Activated CD4-positive, alpha-beta T cell treated with anti-CD3 and anti-CD28 coated beads, Interleukin-2, amount 50 U/mL, for 4 hours (primary cell): ENCODE measurements around the gene ETHE1.

Source experiments
- DNase-seq, 2 experiments: peaks; one replicate each; pipeline ENCODE4 v3.0.0-alpha.2; 2020

The ETHE1 gene, protein sequence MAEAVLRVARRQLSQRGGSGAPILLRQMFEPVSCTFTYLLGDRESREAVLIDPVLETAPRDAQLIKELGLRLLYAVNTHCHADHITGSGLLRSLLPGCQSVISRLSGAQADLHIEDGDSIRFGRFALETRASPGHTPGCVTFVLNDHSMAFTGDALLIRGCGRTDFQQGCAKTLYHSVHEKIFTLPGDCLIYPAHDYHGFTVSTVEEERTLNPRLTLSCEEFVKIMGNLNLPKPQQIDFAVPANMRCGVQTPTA

DNA sequence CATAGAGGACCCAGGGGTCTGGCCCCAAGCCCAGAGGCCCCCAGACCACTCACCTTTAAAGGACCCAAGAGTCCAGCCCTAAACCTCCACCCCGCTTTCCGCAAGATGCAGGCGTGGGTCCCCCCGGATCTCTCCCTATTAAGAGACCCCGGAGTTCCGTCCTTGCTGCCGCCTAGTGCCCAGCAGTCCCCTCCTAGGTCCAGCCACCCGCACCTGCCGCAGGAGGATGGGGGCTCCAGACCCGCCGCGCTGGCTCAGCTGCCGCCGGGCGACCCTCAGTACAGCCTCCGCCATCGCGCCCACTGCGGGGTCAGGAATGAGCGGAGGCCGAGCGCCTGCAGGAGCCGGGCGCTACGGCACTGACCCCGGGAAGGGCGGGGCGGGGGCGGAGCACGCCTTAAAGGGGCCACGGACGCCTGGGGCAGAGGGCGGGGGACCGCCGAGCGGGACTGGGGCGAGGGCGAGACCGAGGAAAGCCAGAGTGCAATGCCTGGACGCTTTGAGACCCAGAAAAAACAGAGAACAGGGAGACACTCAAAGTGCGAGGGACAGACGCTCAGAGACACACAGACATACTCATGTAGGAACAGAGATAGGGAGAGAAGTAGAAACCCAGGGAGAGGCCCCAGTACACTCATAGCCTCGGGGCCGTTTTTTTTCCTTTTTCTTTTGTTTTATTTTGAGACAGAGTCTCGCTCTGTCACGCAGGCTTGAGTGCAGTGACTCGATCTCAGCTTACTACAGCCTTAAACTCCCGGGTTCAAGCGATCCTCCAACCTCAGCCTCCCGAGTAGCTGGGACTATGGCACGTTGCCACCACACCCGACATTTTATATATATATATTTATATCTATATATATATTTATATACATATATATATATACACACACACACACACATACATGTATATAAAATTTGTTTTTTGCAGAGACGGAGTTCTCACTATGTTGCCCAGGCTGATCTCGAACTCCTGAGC is at the start of gene ETHE1:
Gene ETHE1 (minus strand): TSS at position 318 of the 976 bp plus-strand sequence. CDS start 24 bp downstream, at position 294.
- peak; percentile 50 to 54 for DNase-seq

- no peak for DNase-seq
Observed at GRCh38 chr19:43575955-43576878, 49.2 kb upstream of the ETHE1 start.

DNA sequence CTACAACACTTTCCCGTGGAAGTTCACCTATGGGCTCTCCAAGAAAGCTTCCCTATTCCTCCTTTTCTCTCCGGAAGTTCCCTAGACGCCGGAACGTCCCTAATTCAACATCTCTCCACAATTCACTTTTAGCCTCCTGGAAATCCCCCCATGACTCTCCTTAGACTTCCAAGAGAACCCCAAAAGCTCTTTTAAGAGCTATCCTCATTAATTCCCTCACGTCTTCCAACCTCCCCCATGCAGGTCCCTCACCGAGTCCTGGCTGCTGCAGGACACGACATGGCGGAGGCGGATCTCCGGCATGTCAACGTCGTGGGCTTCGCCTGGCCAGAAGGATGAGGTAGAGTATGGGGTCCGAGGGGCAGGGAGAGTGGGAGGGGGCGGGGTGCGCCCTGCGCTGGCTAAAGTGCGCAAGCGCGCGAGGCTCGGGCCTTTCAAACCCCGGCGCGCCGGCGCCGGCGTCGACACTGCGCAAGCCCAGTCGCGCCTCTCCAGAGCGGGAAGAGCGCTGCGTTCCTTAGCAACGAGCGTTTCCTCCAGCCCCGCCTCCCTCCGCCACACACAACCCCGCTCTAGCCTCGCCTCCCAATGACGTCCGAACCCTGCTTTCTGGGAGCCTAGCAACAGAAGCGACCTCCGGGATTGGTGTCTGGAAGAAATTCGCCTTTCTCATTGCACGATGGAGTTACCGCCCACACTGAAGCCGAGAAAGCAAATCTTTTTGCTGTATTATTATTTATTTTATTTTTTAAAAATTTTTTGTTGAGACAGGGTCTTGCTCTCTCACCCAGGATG is 48.4 kb upstream of the ETHE1 start, which contains the start of the genes PINLYP and XRCC1:
Gene PINLYP (plus strand): TSS at position 646 of the 795 bp plus-strand sequence. CDS start 1,391 bp downstream, outside the sequence.
Gene XRCC1 (minus strand): TSS at position 372 of the 795 bp plus-strand sequence. CDS start 69 bp downstream, at position 303.
- DNase-seq = peak; percentile 94

- no peak for DNase-seq
Observed at GRCh38 chr19:43574424-43575155, 47.6 kb upstream of the ETHE1 start.

- DNase-seq = no peak
Observed at GRCh38 chr19:43572171-43572588, 45.2 kb upstream of the ETHE1 start.

DNA sequence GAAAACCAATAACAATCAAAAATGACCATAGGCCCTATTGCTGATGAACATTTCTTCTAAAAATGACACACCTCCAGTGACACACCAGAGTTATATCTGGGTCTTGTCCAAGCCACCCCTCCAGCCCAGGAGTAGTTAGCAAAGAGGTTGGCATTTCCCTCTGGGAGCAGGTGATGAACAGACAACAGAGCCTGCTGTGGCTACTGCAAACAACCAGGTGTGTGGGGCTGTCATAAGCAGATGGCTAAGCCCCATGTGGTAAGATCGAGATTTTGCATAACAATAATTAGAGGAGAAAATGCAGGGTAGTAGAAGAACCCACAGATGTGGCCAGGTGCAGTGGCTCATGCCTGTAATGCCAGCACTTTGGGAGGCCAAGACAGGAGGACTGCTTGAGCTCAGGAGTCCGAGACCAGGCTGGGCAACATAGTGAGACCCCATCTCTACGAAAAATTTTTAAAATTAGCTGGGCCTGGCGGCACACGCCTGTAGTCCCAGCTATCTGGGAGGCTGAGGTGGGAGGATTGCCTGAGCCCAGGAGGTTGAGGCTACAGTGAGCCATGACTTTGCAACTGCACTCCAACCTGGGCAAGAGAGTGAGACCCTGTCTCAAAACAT is 43.3 kb upstream of the ETHE1 start:
- no peak for DNase-seq

GRCh38 chr19:43569657-43570056 is 42.7 kb upstream of the ETHE1 start:
- no peak for DNase-seq

- no peak for DNase-seq
Observed at GRCh38 chr19:43564800-43565199, 37.8 kb upstream of the ETHE1 start.

DNA sequence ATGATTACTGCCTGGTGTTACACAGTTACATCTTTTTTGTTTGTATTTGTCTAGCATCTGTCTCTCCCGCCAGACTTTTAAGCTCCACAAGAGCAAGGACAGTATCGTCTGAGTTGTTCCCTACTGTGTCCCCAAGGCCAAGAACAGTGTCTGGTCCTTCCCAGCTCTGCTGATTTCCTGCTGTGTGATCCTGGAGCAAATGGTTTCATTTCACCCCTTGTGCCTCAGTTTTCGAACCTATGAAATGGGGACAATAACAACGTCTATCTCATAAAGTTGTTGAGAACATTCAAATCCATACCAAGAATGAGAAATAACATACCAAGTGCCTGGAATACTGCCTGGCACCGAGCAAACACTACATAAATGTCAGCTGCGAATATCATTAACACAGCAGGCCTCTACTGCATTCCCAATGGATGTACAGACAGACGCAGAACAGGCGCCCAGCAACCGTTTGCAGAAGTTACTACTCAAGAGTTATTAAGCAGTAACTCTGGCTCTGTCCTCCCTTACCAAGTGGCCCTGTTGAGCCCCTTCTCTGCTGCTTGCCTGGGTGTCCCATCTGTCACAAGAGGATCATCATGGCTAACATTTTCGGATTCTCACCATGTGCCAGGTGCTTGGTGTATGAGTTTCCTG is 36.9 kb upstream of the ETHE1 start:
- DNase-seq = no peak

DNA sequence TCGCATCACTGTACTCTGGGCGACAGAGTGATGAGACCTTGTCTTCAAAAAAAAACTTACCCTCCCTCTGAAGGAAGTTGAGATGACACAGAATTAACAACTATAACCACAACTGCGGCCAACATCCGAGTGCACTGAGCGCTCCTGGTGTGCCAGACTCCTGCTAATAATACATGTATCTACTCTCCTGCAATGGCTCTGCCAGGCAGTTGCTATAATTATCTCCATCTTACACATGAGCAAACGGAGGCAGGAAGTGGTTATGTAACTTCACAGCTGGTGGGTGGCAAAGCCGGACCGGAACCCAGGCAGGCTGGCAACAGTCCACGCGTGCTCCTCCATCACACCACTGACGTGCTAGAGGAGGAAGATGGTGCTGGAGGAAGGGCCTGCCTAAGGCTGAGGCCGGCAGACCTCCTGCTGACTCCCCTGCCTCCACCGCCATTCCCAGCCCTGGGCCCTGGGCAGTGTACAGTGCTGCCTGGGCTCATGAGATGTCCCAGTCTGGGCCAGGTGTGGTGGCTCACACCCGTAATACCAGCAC is 35.8 kb upstream of the ETHE1 start:
- DNase-seq = peak; percentile 56 to 64

GRCh38 chr19:43562226-43562697 is 35.3 kb upstream of the ETHE1 start:
- no peak for DNase-seq

GRCh38 chr19:43561139-43561970 is 34.4 kb upstream of the ETHE1 start:
- DNase-seq = no peak

- DNase-seq = peak in 1 of 2 experiments; percentile 7
Observed at GRCh38 chr19:43560687-43561086, 33.7 kb upstream of the ETHE1 start.

DNA sequence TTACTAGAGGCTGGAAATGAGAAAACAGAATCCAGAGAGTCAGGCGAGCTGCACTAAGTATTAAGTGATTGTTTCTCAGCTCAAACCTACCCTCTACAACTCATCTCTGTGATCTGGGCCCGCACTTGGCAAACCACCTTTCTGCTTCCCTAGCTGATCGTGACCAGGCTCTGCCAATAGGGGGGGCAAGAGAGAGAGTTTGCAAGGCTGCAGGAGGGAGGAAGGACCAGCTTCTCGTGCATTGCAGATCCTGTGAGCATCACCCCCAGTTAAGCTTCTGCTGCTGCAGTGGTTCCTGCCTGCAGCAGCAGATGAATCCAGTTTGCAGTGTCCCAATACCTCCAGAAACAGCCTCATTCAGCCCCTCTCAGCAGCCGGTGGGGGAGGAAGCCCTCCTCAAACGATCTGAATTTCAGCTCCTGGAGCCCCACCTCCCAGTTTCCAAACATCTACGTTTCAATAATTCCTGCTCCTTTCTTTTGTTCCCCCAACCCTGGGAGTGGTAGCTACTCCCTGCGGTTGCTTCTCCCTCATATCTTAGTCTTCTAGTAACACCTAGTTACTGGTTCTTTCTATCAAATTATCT is 28.3 kb upstream of the ETHE1 start:
- DNase-seq = peak; percentile 83 to 85

GRCh38 chr19:43554317-43554895 is 27.4 kb upstream of the ETHE1 start:
- no peak for DNase-seq

DNA sequence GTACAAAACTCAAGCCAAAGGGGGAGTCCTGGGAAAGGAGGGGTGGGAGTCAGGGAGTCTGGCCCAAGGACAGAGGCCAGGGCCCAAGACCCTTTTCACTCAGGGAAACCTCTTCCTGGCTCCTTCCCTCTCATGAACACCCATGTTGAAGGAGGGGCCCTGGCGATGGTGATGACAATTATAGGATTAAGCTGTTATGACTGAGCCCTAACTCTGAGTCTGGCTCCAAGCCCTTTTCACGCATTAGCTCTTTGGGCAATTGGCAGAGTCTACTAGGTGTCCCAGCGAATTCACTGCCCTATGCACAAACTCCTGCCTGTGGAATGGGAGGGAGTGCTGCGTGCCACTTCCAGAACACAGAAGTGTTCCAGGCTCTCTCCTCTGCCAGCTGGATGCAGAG is 26.7 kb upstream of the ETHE1 start:
- no peak for DNase-seq

GRCh38 chr19:43552616-43553015 is 25.6 kb upstream of the ETHE1 start:
- no peak for DNase-seq

DNA sequence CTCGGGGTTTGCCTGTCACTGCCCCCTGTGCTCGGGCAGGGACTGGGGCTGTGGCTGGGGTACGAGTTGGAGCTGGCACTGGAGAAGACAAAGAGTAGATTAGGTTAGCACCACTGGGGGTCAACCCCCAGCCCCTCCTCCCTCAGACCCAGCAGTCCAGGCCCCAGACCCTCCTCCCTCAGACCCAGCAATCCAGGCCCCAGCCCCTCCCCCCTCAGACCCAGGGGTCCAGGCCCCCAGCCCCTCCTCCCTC is 25.1 kb upstream of the ETHE1 start:
- no peak for DNase-seq
